ENCODE data around the gene NSG2. TPM values are rescaled to one million over a fixed set of nuclear protein-coding genes. Genes with fewer than 3 reads are reported as not detected.

Gene NSG2
- total RNA-seq, 4 donors from 2014 or later, result 1.4 to 4.0 TPM; not detected in 2

GRCh38 chr5:174149426-174149825 lies 103.9 kb downstream of the NSG2 start:
- Histone ChIP-seq H3K4me3 (no peak overlapping the region), H3K27me3 (no peaks in the 10 kb centered on the region), H3K9me3 (peaks cover 0 to 3% of the 10 kb centered on the region in 2 donors), H3K36me3 (no peaks in the 10 kb centered on the region), H3K27ac (no peak overlapping the region), H3K4me1 (no peaks in the 10 kb centered on the region)
- DNase-seq, result no peak
- intact Hi-C loops (cut with DNase I; ENCODE audit: low total_unique reads) (no loop called here), in situ Hi-C loops (cut with MboI; ENCODE audit: low pct_ligation_motif_present in 1 of 4, low pct_unique_long_range_greater_than_20kb in 1 of 4, low sequenced_read_pairs in 3 of 4) (no loop called here)
- 74 to 77% methylated on average over 3 of the region's 3 CpGs for WGBS, 2 donors (ENCODE audit: low coverage in 1 of 2)
- TF ChIP-seq POLR2A (IDR thresholded peaks at IDR 0.05) (no peak), EP300 (IDR thresholded peaks at IDR 0.05; ENCODE audit: low read depth) (no peak), POLR2AphosphoS5 (IDR thresholded peaks at IDR 0.05) (no peak), CTCF (IDR thresholded peaks at IDR 0.05) (no peak)

DNA sequence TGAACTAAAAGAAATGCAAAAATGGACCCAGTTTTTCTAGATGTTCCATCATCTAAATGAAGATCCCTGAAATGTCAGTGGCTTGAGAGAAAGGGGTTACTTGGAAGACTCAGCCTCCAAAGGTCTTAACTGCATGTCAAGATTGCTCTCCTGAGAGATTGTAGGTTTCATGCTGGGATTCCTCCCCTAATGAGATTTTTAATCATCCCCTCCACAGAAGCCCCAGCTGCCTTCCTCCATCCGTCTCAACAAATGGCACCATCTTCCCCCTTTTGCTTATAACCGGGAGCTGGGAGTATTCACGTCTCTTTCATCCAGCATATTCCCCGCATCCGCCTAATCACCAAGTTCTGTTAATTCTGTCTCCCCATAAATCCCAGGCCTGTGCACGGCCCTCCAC lies 104.5 kb downstream of the NSG2 start:
- H3K27me3 ChIP-seq, result no peaks in the 10 kb centered on the region
- peaks cover 0 to 6% of the 10 kb centered on the region in 2 donors for H3K9me3 ChIP-seq
- no peaks in the 10 kb centered on the region for H3K36me3 ChIP-seq
- no peak overlapping the region for H3K27ac ChIP-seq
- intact Hi-C loops (cut with DNase I; ENCODE audit: low total_unique reads) (no loop called here), in situ Hi-C loops (cut with MboI; ENCODE audit: low pct_ligation_motif_present in 1 of 4, low pct_unique_long_range_greater_than_20kb in 1 of 4, low sequenced_read_pairs in 3 of 4) (no loop called here)
- no peaks in the 10 kb centered on the region for H3K4me1 ChIP-seq
- 81 to 88% methylated on average over 5 to 6 of the region's 6 CpGs for WGBS, 2 donors (ENCODE audit: low coverage in 1 of 2)
- H3K4me3 ChIP-seq, result no peak overlapping the region
- TF ChIP-seq POLR2AphosphoS5 (IDR thresholded peaks at IDR 0.05), result no peak
- no peak for TF ChIP-seq EP300 (IDR thresholded peaks at IDR 0.05; ENCODE audit: low read depth)
- no peak for TF ChIP-seq CTCF (IDR thresholded peaks at IDR 0.05)
- TF ChIP-seq POLR2A (IDR thresholded peaks at IDR 0.05), result no peak
- no peak for DNase-seq

DNA sequence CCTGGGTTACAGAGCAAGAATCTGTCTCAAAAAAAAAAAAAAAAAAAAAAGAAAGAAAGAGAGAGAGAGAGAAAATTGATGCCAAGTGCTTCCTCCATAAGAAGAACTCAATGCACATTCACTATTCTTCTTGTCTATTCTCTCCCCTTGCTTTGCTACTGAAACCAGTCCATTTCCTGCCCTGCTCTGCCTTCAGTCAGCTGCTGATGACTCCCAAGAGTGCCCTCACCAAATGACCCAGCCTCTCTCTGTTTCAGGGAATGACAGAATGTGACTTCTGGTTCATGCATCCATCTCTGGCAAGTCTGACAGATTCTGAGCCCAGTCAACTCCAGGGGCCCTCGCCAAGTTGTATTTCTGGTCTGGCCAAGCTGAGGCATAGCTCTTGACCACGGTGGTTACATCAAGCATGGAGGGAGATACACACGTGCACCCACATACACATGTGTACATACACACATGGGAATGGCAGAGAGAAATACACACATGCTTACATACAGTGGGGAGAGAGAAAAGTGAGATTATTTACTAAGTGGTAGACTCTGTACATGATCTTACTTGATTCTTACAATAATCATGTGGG lies 106.2 kb downstream of the NSG2 start:
- no peaks in the 10 kb centered on the region for H3K36me3 ChIP-seq
- H3K4me3 ChIP-seq, result no peak overlapping the region
- H3K27ac ChIP-seq, result no peak overlapping the region
- H3K4me1 ChIP-seq, result no peaks in the 10 kb centered on the region
- DNase-seq, result no peak
- H3K27me3 ChIP-seq, result no peaks in the 10 kb centered on the region
- peaks cover 0 to 6% of the 10 kb centered on the region in 2 donors for H3K9me3 ChIP-seq
- in situ Hi-C loops (cut with MboI; ENCODE audit: low pct_ligation_motif_present in 1 of 4, low pct_unique_long_range_greater_than_20kb in 1 of 4, low sequenced_read_pairs in 3 of 4), result no loop called here
- intact Hi-C loops (cut with DNase I; ENCODE audit: low total_unique reads), result no loop called here
- TF ChIP-seq CTCF (IDR thresholded peaks at IDR 0.05), result no peak
- WGBS, 2 donors (ENCODE audit: low coverage in 1 of 2), result 34 to 49% methylated on average over 3 of the region's 3 CpGs

DNA sequence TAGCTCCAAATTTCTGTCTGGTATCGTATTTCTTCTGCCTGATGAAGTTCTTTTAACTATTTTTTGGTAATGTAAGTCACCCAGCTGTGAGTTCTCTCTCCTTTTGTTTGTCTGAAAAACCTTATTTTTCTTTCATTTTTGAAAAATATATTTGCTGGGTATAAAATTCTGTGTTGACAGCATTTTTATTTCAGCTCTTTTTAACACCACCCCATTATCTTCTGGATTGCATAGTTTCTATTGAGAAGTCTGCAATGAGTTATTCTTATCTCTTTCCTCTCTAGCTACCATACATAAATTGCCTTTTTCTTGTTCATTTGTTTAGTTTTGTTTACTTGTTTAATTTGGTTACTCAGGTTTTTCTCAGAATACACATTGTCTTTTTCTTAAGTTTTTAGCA lies 109.1 kb downstream of the NSG2 start:
- no peak for DNase-seq
- Histone ChIP-seq H3K27ac (no peak overlapping the region), H3K4me1 (no peaks in the 10 kb centered on the region), H3K36me3 (no peaks in the 10 kb centered on the region), H3K9me3 (peaks cover 0 to 6% of the 10 kb centered on the region in 2 donors), H3K4me3 (no peak overlapping the region), H3K27me3 (no peaks in the 10 kb centered on the region)
- WGBS, 2 donors (ENCODE audit: low coverage in 1 of 2), result 58 to 67% methylated on average over 1 of the region's 1 CpG
- intact Hi-C loops (cut with DNase I; ENCODE audit: low total_unique reads), result no loop called here
- in situ Hi-C loops (cut with MboI; ENCODE audit: low pct_ligation_motif_present in 1 of 4, low pct_unique_long_range_greater_than_20kb in 1 of 4, low sequenced_read_pairs in 3 of 4), result no loop called here
- TF ChIP-seq POLR2A (IDR thresholded peaks at IDR 0.05) (no peak), CTCF (IDR thresholded peaks at IDR 0.05) (no peak), POLR2AphosphoS5 (IDR thresholded peaks at IDR 0.05) (no peak), EP300 (IDR thresholded peaks at IDR 0.05; ENCODE audit: low read depth) (no peak)

Measured in transverse colon (tissue), 4 donors.